ENCODE results near the gene CCDC9B. TPM values are rescaled to one million over a fixed set of nuclear protein-coding genes. Genes with fewer than 3 reads are reported as not detected.
A peak's percentile ranks its signal among the peaks of the same experiment; 100 is the strongest.

Gene CCDC9B
- total RNA-seq, 1 donor from 2014 or later: 9.8 TPM

DNA sequence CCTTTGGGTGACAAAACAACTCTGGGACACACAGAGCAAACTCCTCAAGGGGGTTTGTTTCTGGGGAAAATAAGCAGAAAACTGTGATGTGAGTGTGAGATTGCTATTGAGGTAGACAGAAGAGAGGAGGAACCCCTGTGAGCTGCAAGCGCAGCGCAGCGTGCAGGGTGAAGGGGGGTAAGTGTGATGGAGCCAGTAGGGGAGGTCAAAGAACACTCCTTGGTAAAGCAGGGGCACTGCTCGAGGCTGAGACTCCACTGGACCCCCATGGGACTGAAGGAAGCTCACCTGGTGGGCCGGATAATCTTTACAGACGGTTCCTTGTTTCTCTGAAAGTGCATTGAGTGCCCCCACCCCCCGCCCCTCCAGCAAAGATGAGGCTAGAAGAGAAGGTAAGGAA is 9.7 kb downstream of the CCDC9B start:
- H3K9me3 Mint-ChIP-seq (ENCODE audit: unreplicated experiment): peaks cover 2% of the 10 kb centered on the region

DNA sequence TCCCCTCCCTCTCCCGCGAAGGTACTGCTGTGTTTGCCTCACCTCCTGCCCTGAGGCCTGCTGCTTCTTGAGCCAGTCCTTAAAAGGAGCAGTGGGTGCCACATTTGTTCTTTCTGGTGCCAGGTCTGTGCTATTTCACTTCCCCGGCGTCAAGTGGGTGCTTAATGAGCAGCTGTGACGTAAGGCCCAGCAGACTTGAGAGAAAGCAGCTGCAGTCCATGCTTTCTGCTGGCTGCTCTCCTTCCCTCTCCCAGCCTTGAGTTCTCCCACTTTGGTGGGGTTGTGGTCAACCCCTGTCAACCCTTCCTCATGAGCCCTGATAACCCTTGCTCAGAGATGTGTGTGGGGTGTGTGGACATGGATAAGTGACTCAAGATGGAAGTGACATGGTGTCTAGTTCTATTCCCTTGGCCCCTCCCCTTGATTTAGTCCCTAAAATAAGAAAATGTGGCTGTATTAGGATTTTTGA is 10.3 kb downstream of the CCDC9B start:
- TF ChIP-seq, protein P1, sequence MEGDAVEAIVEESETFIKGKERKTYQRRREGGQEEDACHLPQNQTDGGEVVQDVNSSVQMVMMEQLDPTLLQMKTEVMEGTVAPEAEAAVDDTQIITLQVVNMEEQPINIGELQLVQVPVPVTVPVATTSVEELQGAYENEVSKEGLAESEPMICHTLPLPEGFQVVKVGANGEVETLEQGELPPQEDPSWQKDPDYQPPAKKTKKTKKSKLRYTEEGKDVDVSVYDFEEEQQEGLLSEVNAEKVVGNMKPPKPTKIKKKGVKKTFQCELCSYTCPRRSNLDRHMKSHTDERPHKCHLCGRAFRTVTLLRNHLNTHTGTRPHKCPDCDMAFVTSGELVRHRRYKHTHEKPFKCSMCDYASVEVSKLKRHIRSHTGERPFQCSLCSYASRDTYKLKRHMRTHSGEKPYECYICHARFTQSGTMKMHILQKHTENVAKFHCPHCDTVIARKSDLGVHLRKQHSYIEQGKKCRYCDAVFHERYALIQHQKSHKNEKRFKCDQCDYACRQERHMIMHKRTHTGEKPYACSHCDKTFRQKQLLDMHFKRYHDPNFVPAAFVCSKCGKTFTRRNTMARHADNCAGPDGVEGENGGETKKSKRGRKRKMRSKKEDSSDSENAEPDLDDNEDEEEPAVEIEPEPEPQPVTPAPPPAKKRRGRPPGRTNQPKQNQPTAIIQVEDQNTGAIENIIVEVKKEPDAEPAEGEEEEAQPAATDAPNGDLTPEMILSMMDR (IDR thresholded peaks at IDR 0.05; ENCODE audit: insufficient read depth, low read depth, low read length): no peak
- no peak for TF ChIP-seq EZH2 (IDR thresholded peaks at IDR 0.05; ENCODE audit: insufficient read depth, low read length)
- Mint-ChIP-seq H3K27me3 (ENCODE audit: low read depth, unreplicated experiment) (no peaks in the 10 kb centered on the region), H3K36me3 (ENCODE audit: low read depth, unreplicated experiment) (peaks cover 14% of the 10 kb centered on the region), H3K4me1 (ENCODE audit: low read depth, unreplicated experiment) (peaks cover 67% of the 10 kb centered on the region), H3K9me3 (ENCODE audit: unreplicated experiment) (peaks cover 2% of the 10 kb centered on the region), H3K27ac (ENCODE audit: unreplicated experiment) (peak overlapping the region; percentile 73), H3K4me3 (ENCODE audit: unreplicated experiment) (no peak overlapping the region)
- Histone ChIP-seq H3K4me2 (ENCODE audit: low read length) (no peak overlapping the region), H3K79me2 (ENCODE audit: insufficient read depth, low read length) (peaks cover 13% of the 10 kb centered on the region), H4K20me1 (ENCODE audit: insufficient read depth, low read length) (peaks cover 22% of the 10 kb centered on the region), H3K4me3 (ENCODE audit: insufficient read depth, low read depth, low read length) (no peak overlapping the region), H3K4me1 (ENCODE audit: insufficient read depth, low read length) (peaks cover 43% of the 10 kb centered on the region), H3K9ac (ENCODE audit: low read length) (peak overlapping the region; percentile 33), H3K9me3 (ENCODE audit: insufficient read depth, low read depth, low read length) (no peaks in the 10 kb centered on the region), H3K36me3 (ENCODE audit: insufficient read depth, low read length) (peaks cover 8% of the 10 kb centered on the region), H2AFZ (ENCODE audit: low read depth, low read length) (no peak overlapping the region), H3K27me3 (ENCODE audit: insufficient read depth, low read length) (no peaks in the 10 kb centered on the region), H3K27ac (ENCODE audit: low read depth, low read length) (peak overlapping the region; percentile 11)
- peak; percentile 60 for DNase-seq (ENCODE audit: low read depth)
- FAIRE-seq: no peak

More for the DNA sequence above, 9.7 kb downstream of the CCDC9B start:
- Histone ChIP-seq H3K27ac (ENCODE audit: low read depth, low read length) (no peak overlapping the region), H3K36me3 (ENCODE audit: insufficient read depth, low read length) (peaks cover 8% of the 10 kb centered on the region), H3K4me3 (ENCODE audit: insufficient read depth, low read depth, low read length) (no peak overlapping the region), H3K9me3 (ENCODE audit: insufficient read depth, low read depth, low read length) (no peaks in the 10 kb centered on the region), H3K79me2 (ENCODE audit: insufficient read depth, low read length) (peaks cover 7% of the 10 kb centered on the region), H4K20me1 (ENCODE audit: insufficient read depth, low read length) (peaks cover 16% of the 10 kb centered on the region), H3K9ac (ENCODE audit: low read length) (no peak overlapping the region), H3K27me3 (ENCODE audit: insufficient read depth, low read length) (no peaks in the 10 kb centered on the region), H3K4me1 (ENCODE audit: insufficient read depth, low read length) (peaks cover 37% of the 10 kb centered on the region), H2AFZ (ENCODE audit: low read depth, low read length) (no peak overlapping the region), H3K4me2 (ENCODE audit: low read length) (no peak overlapping the region)
- Mint-ChIP-seq H3K27ac (ENCODE audit: unreplicated experiment) (peak overlapping the region; percentile 73), H3K4me1 (ENCODE audit: low read depth, unreplicated experiment) (peaks cover 64% of the 10 kb centered on the region), H3K27me3 (ENCODE audit: low read depth, unreplicated experiment) (no peaks in the 10 kb centered on the region), H3K4me3 (ENCODE audit: unreplicated experiment) (no peak overlapping the region), H3K36me3 (ENCODE audit: low read depth, unreplicated experiment) (peaks cover 14% of the 10 kb centered on the region)
- no peak for FAIRE-seq
- DNase-seq (ENCODE audit: low read depth): no peak
- no peak for TF ChIP-seq EZH2 (IDR thresholded peaks at IDR 0.05; ENCODE audit: insufficient read depth, low read length)
- TF ChIP-seq, protein P1 (IDR thresholded peaks at IDR 0.05; ENCODE audit: insufficient read depth, low read depth, low read length): no peak

DNA sequence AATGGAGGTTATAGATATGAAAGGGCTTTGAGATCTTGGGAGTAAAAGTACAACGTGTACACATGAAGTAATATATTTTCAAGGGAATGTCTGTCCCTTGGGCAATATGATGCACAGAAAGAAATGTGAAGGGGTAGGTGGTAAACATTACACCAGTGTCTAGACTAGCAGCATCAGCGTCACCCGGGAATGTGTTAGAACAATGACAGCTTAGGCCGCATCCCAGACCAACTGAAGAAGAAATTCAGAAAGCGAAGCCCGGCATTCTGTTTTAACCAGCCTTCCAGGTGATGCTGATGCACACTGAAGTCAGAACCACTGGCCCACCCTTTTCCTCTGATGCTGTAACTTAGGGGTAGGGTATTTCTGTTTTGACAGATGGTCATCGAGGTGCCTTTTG is 10.9 kb downstream of the CCDC9B start:
- DNase-seq (ENCODE audit: low read depth) (no peak), FAIRE-seq (no peak)
- H3K79me2 ChIP-seq (ENCODE audit: insufficient read depth, low read length): peaks cover 19% of the 10 kb centered on the region
- Mint-ChIP-seq H3K36me3 (ENCODE audit: low read depth, unreplicated experiment) (peaks cover 14% of the 10 kb centered on the region), H3K4me3 (ENCODE audit: unreplicated experiment) (no peak overlapping the region), H3K4me1 (ENCODE audit: low read depth, unreplicated experiment) (peaks cover 71% of the 10 kb centered on the region), H3K9me3 (ENCODE audit: unreplicated experiment) (peaks cover 2% of the 10 kb centered on the region), H3K27ac (ENCODE audit: unreplicated experiment) (peak overlapping the region; percentile 94), H3K27me3 (ENCODE audit: low read depth, unreplicated experiment) (no peaks in the 10 kb centered on the region)
- H3K9ac ChIP-seq (ENCODE audit: low read length): peak overlapping the region; percentile 33
- H2AFZ ChIP-seq (ENCODE audit: low read depth, low read length): no peak overlapping the region
- peaks cover 28% of the 10 kb centered on the region for H4K20me1 ChIP-seq (ENCODE audit: insufficient read depth, low read length)
- TF ChIP-seq EZH2 (IDR thresholded peaks at IDR 0.05; ENCODE audit: insufficient read depth, low read length): no peak
- TF ChIP-seq, protein P1 (IDR thresholded peaks at IDR 0.05; ENCODE audit: insufficient read depth, low read depth, low read length): no peak
- no peak overlapping the region for H3K4me3 ChIP-seq (ENCODE audit: insufficient read depth, low read depth, low read length)
- peaks cover 8% of the 10 kb centered on the region for H3K36me3 ChIP-seq (ENCODE audit: insufficient read depth, low read length)
- H3K27me3 ChIP-seq (ENCODE audit: insufficient read depth, low read length): no peaks in the 10 kb centered on the region
- peaks cover 48% of the 10 kb centered on the region for H3K4me1 ChIP-seq (ENCODE audit: insufficient read depth, low read length)
- H3K27ac ChIP-seq (ENCODE audit: low read depth, low read length): peak overlapping the region; percentile 50
- H3K4me2 ChIP-seq (ENCODE audit: low read length): no peak overlapping the region
- no peaks in the 10 kb centered on the region for H3K9me3 ChIP-seq (ENCODE audit: insufficient read depth, low read depth, low read length)

All from astrocyte (in vitro differentiated cells and primary cell).